CD8-positive, alpha-beta memory T cell (primary cell): ENCODE measurements around the gene GRIP1. TPM values are rescaled to one million over a fixed set of nuclear protein-coding genes. Genes with fewer than 3 reads are reported as not detected.

Experiments used
- CTCF ChIA-PET: fragments of 350-600 bp; sonication (Branson Sonifier 250); formaldehyde crosslinking; loops from one replicate; lab custom pipeline; 2021; ENCODE audit warnings: antibody characterized with exemption; lab: Charles Lee
- POLR2A ChIA-PET: fragments of 350-600 bp; sonication (Branson Sonifier 250); formaldehyde crosslinking; loops from one replicate; lab custom pipeline; 2021; ENCODE audit warnings: antibody characterized with exemption; lab: Charles Lee
- DNase-seq, 5 donors: peaks; one replicate each; pipeline versions ENCODE4 v3.0.0 to v3.0.0-alpha.2; 2020 to 2022; ENCODE audit warnings: mixed read lengths in 1 of 5
- H3K27ac ChIP-seq: one replicate; pipeline ENCODE4 v1.7.0; 2013; ENCODE audit warnings: low read depth, mild to moderate bottlenecking, low read length, moderate library complexity
- H3K27me3 ChIP-seq: 2 replicates; pipeline ENCODE4 v1.7.0; 2013; ENCODE audit warnings: low read length, mild to moderate bottlenecking; ENCODE audit not compliant: insufficient read depth, poor library complexity, severe bottlenecking
- H3K36me3 ChIP-seq: 2 replicates; pipeline ENCODE4 v1.7.0; 2013; ENCODE audit warnings: mild to moderate bottlenecking, low read length, moderate library complexity; ENCODE audit not compliant: insufficient read depth
- H3K4me1 ChIP-seq: 2 replicates; pipeline ENCODE4 v1.7.0; 2013; ENCODE audit warnings: mild to moderate bottlenecking, low read length, moderate library complexity; ENCODE audit not compliant: insufficient read depth
- H3K4me3 ChIP-seq: 2 replicates; pipeline ENCODE4 v1.7.0; 2013; ENCODE audit warnings: mild to moderate bottlenecking, low read length
- H3K9me3 ChIP-seq: 2 replicates; pipeline ENCODE4 v1.7.0; 2013; ENCODE audit warnings: mild to moderate bottlenecking, low read length
- H3K27ac Mint-ChIP-seq, 8 donors: one replicate each; pipeline ENCODE4 v1.8.0; 2020 to 2021; ENCODE audit warnings: mixed read lengths in 8 of 8, mild to moderate bottlenecking in 6 of 8, inconsistent platforms in 3 of 8, moderate library complexity in 3 of 8
- H3K27me3 Mint-ChIP-seq, 2 donors: one replicate each; pipeline ENCODE4 v1.8.0; 2020 to 2021; ENCODE audit warnings: mixed read lengths in 2 of 2, mild to moderate bottlenecking in 1 of 2, moderate library complexity in 1 of 2
- H3K36me3 Mint-ChIP-seq, 3 donors: one replicate each; pipeline ENCODE4 v1.8.0; 2020 to 2021; ENCODE audit warnings: mixed read lengths in 3 of 3, inconsistent platforms in 1 of 3, mild to moderate bottlenecking in 1 of 3
- H3K4me1 Mint-ChIP-seq, 3 donors: one replicate each; pipeline ENCODE4 v1.8.0; 2020 to 2021; ENCODE audit warnings: mixed read lengths in 3 of 3, inconsistent platforms in 1 of 3, mild to moderate bottlenecking in 1 of 3
- H3K4me3 Mint-ChIP-seq, 7 donors: one replicate each; pipeline ENCODE4 v1.8.0; 2020 to 2021; ENCODE audit warnings: mixed read lengths in 7 of 7, mild to moderate bottlenecking in 6 of 7, moderate library complexity in 4 of 7, inconsistent platforms in 2 of 7
- H3K9me3 Mint-ChIP-seq, 5 donors: one replicate each; pipeline ENCODE4 v1.8.0; 2020 to 2022; ENCODE audit warnings: mixed read lengths in 5 of 5, mild to moderate bottlenecking in 3 of 5, moderate library complexity in 2 of 5, inconsistent platforms in 1 of 5
- polyA plus RNA-seq: library from polyadenylated mRNA; unstranded; fragments of 300-500 nt; fragmentation: Illumina TruSeq; gene quantifications from one replicate; pipeline ENCODE4 v1.2.3, GENCODE V29; 2021
- total RNA-seq, 2 experiments: library from RNA; stranded (reverse); gene quantifications; one replicate each; pipeline ENCODE4 v1.2.3, GENCODE V29; 2021

The GRIP1 gene
- total and polyA plus RNA-seq, 3 experiments from 2014 or later: 0.31 to 1.5 (median 1.3) TPM

GRCh38 chr12:66600903-66601302 is 78.0 kb downstream of the GRIP1 start:
- H3K36me3 Mint-ChIP-seq: no peaks in the 10 kb centered on the region
- Histone ChIP-seq H3K9me3 (no peaks in the 10 kb centered on the region), H3K36me3 (no peaks in the 10 kb centered on the region), H3K4me1 (no peaks in the 10 kb centered on the region), H3K27ac (no peak overlapping the region), H3K27me3 (no peaks in the 10 kb centered on the region), H3K4me3 (no peak overlapping the region)
- H3K27ac Mint-ChIP-seq: no peak overlapping the region
- H3K4me3 Mint-ChIP-seq: no peak overlapping the region
- no peaks in the 10 kb centered on the region for H3K4me1 Mint-ChIP-seq
- POLR2A ChIA-PET: no interaction called here
- no peak for DNase-seq
- CTCF ChIA-PET: no interaction called here
- no peaks in the 10 kb centered on the region for H3K9me3 Mint-ChIP-seq
- H3K27me3 Mint-ChIP-seq: peaks cover 1 to 15% of the 10 kb centered on the region in 2 donors

GRCh38 chr12:66599816-66600215 is 79.1 kb downstream of the GRIP1 start:
- Histone ChIP-seq H3K9me3 (no peaks in the 10 kb centered on the region), H3K36me3 (no peaks in the 10 kb centered on the region), H3K4me3 (no peak overlapping the region), H3K4me1 (no peaks in the 10 kb centered on the region), H3K27ac (no peak overlapping the region), H3K27me3 (no peaks in the 10 kb centered on the region)
- Mint-ChIP-seq H3K36me3 (no peaks in the 10 kb centered on the region), H3K4me1 (no peaks in the 10 kb centered on the region), H3K4me3 (no peak overlapping the region), H3K27ac (no peak overlapping the region), H3K9me3 (no peaks in the 10 kb centered on the region), H3K27me3 (peaks cover 1 to 15% of the 10 kb centered on the region in 2 donors)
- ChIA-PET CTCF (no interaction called here), POLR2A (interaction anchor here (0.5 kb wide), 1 partner anchor 426 kb away, joined by 4 read pairs; no protein-coding TSS in a partner anchor)
- no peak for DNase-seq

GRCh38 chr12:66598608-66599007 is 80.3 kb downstream of the GRIP1 start:
- H3K4me3 ChIP-seq: no peak overlapping the region
- CTCF ChIA-PET: no interaction called here
- no peak overlapping the region for H3K27ac Mint-ChIP-seq

GRCh38 chr12:66598079-66598478 is 80.8 kb downstream of the GRIP1 start:
- H3K4me1 Mint-ChIP-seq: no peaks in the 10 kb centered on the region

More at GRCh38 chr12:66598608-66599007, 80.3 kb downstream of the GRIP1 start:
- no peak overlapping the region for H3K4me3 Mint-ChIP-seq
- H3K9me3 Mint-ChIP-seq: no peaks in the 10 kb centered on the region
- H3K36me3 ChIP-seq: no peaks in the 10 kb centered on the region
- peaks cover 1 to 8% of the 10 kb centered on the region in 2 donors for H3K27me3 Mint-ChIP-seq
- no peaks in the 10 kb centered on the region for H3K4me1 ChIP-seq
- no peak overlapping the region for H3K27ac ChIP-seq
- H3K36me3 Mint-ChIP-seq: no peaks in the 10 kb centered on the region
- no peaks in the 10 kb centered on the region for H3K9me3 ChIP-seq
- no peak for DNase-seq
- no peaks in the 10 kb centered on the region for H3K4me1 Mint-ChIP-seq
- no peaks in the 10 kb centered on the region for H3K27me3 ChIP-seq
- POLR2A ChIA-PET: no interaction called here

GRCh38 chr12:66596199-66596598 is 82.7 kb downstream of the GRIP1 start:
- Histone ChIP-seq H3K9me3 (no peaks in the 10 kb centered on the region), H3K36me3 (no peaks in the 10 kb centered on the region), H3K4me3 (no peak overlapping the region), H3K27me3 (no peaks in the 10 kb centered on the region), H3K27ac (no peak overlapping the region), H3K4me1 (no peaks in the 10 kb centered on the region)
- H3K9me3 Mint-ChIP-seq: no peaks in the 10 kb centered on the region
- no peak overlapping the region for H3K4me3 Mint-ChIP-seq
- POLR2A ChIA-PET: no interaction called here
- H3K4me1 Mint-ChIP-seq: no peaks in the 10 kb centered on the region
- H3K27me3 Mint-ChIP-seq: peaks cover 1 to 5% of the 10 kb centered on the region in 2 donors
- CTCF ChIA-PET: no interaction called here
- DNase-seq: no peak
- H3K27ac Mint-ChIP-seq: no peak overlapping the region
- H3K36me3 Mint-ChIP-seq: no peaks in the 10 kb centered on the region

More at GRCh38 chr12:66598079-66598478, 80.8 kb downstream of the GRIP1 start:
- Histone ChIP-seq H3K27me3 (no peaks in the 10 kb centered on the region), H3K4me1 (no peaks in the 10 kb centered on the region), H3K4me3 (no peak overlapping the region), H3K9me3 (no peaks in the 10 kb centered on the region), H3K27ac (no peak overlapping the region), H3K36me3 (no peaks in the 10 kb centered on the region)
- ChIA-PET CTCF (no interaction called here), POLR2A (no interaction called here)
- H3K4me3 Mint-ChIP-seq: no peak overlapping the region
- H3K27me3 Mint-ChIP-seq: peaks cover 1 to 4% of the 10 kb centered on the region in 2 donors
- H3K36me3 Mint-ChIP-seq: no peaks in the 10 kb centered on the region
- H3K9me3 Mint-ChIP-seq: no peaks in the 10 kb centered on the region
- no peak for DNase-seq
- H3K27ac Mint-ChIP-seq: no peak overlapping the region

GRCh38 chr12:66594688-66595087 is 84.2 kb downstream of the GRIP1 start:
- H3K9me3 Mint-ChIP-seq: no peaks in the 10 kb centered on the region
- Histone ChIP-seq H3K4me3 (no peak overlapping the region), H3K36me3 (no peaks in the 10 kb centered on the region), H3K4me1 (no peaks in the 10 kb centered on the region), H3K27me3 (no peaks in the 10 kb centered on the region), H3K27ac (no peak overlapping the region), H3K9me3 (no peaks in the 10 kb centered on the region)
- H3K36me3 Mint-ChIP-seq: no peaks in the 10 kb centered on the region
- H3K4me3 Mint-ChIP-seq: no peak overlapping the region
- CTCF ChIA-PET: no interaction called here
- H3K27me3 Mint-ChIP-seq: peaks cover 1 to 14% of the 10 kb centered on the region in 2 donors
- DNase-seq: no peak
- no peaks in the 10 kb centered on the region for H3K4me1 Mint-ChIP-seq
- POLR2A ChIA-PET: no interaction called here
- H3K27ac Mint-ChIP-seq: no peak overlapping the region

GRCh38 chr12:66590275-66590985 is 88.4 kb downstream of the GRIP1 start:
- CTCF ChIA-PET: no interaction called here
- Histone ChIP-seq H3K27me3 (no peaks in the 10 kb centered on the region), H3K36me3 (no peaks in the 10 kb centered on the region), H3K4me3 (no peak overlapping the region), H3K4me1 (no peaks in the 10 kb centered on the region), H3K27ac (no peak overlapping the region), H3K9me3 (no peaks in the 10 kb centered on the region)
- DNase-seq: no peak
- no peak overlapping the region for H3K27ac Mint-ChIP-seq
- H3K27me3 Mint-ChIP-seq: peaks cover 0 to 15% of the 10 kb centered on the region in 2 donors
- POLR2A ChIA-PET: no interaction called here
- H3K36me3 Mint-ChIP-seq: no peaks in the 10 kb centered on the region
- no peaks in the 10 kb centered on the region for H3K9me3 Mint-ChIP-seq
- H3K4me1 Mint-ChIP-seq: no peaks in the 10 kb centered on the region
- H3K4me3 Mint-ChIP-seq: no peak overlapping the region

DNA sequence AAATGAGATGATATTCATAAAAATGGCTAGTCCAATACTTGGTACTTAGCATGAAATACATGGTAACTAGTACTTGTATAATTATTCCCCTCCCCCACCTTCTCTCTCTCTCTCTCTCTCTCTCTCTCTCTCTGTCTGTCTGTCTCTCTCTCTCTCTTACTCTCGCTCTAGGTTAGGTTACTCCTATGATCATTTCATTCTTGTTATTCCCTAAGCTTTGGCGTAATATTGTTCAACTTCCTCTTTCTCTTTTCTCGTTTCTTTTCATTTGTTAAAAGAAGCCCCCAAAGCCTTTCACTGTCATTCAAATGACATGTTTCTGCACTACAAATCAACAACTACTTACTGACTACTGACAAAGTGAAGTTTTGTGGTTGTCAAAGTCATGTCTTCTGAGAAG is 89.8 kb downstream of the GRIP1 start:
- Mint-ChIP-seq H3K4me1 (no peaks in the 10 kb centered on the region), H3K36me3 (no peaks in the 10 kb centered on the region), H3K9me3 (peaks cover 0 to 2% (median 0%) of the 10 kb centered on the region in 5 donors), H3K4me3 (no peak overlapping the region), H3K27me3 (peaks cover 0 to 15% of the 10 kb centered on the region in 2 donors), H3K27ac (no peak overlapping the region)
- Histone ChIP-seq H3K9me3 (no peaks in the 10 kb centered on the region), H3K27me3 (no peaks in the 10 kb centered on the region), H3K36me3 (no peaks in the 10 kb centered on the region), H3K4me3 (no peak overlapping the region), H3K4me1 (no peaks in the 10 kb centered on the region), H3K27ac (no peak overlapping the region)
- POLR2A ChIA-PET: no interaction called here
- CTCF ChIA-PET: no interaction called here
- DNase-seq: no peak
